Omental fat pad (tissue), 4 donors: Measurements from ENCODE around the gene ABCF1. TPM values are rescaled to one million over a fixed set of nuclear protein-coding genes. Genes with fewer than 3 reads are reported as not detected.

Experiments
- ATAC-seq: fragments of 150-250 bp; one replicate; pipeline ENCODE4 v1.9.1; 2016; ENCODE audit warnings: mild to moderate bottlenecking, moderate library complexity; ENCODE audit not compliant: low FRiP score
- DNase-seq: peaks from one replicate; pipeline ENCODE4 v3.0.0-alpha.2; 2019; ENCODE audit warnings: low spot score
- total RNA-seq, 4 donors: library from RNA; depleted of rRNA; stranded (reverse); fragments of >200 nt; gene quantifications; one replicate each; pipeline ENCODE4 v1.1.0, GENCODE V29; 2016
- TF ChIP-seq, protein P1 (sequence below), 3 donors: fragments of 450-650 bp; IDR thresholded peaks; one replicate each; pipeline ENCODE4 v1.5.1; 2016 to 2017; ENCODE audit warnings: antibody characterized with exemption in 3 of 3, mild to moderate bottlenecking in 3 of 3, moderate library complexity in 2 of 3

Gene ABCF1
- total RNA-seq, 4 donors from 2014 or later: 34.4 to 86.0 (median 51.1) TPM

DNA sequence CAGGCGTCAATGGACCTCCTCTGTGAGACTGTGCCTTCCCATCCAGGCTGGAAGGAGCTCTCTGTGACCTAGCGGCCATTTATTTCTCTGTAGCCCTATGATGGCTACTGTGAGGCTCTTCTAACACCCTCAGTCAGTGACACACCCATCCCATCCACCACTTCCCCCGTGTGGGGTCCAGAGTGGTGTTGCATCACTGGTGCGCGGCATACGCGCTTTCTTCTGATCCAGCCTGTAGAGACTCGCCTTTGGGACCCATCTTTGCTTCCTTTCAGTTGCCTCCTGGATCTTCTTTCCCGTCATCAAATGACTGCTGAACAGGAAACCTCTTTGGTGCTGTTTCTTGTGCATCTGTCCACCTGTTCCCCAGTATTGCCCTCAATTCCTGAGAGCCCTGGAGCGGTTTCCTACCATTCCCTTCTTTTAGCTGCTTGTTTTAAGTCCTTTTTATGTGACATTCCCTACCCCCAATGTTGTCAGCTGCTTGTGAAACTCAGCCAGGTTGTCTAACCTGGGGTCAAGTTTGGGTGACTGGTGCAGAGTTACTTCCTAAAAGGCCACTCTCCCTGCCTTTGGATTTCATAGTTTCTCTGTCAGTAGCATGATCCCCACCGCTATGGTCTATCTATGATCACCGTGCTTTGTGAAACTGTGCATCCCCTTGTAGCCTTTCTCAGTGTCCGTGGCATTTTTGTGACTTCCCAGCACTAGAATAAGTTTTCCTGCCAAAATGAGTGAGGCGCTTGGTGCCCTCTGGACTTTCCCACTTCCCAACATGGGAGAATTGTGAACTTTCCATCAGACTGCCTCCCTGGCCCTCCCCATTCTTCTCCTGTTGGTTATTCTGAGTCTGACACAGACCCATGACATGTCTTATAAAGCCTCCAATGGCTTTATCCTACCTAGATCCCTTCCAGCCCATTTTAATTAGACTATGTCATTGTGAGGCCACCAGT, 8.5 kb upstream of the ABCF1 start:
- TF ChIP-seq, protein P1, sequence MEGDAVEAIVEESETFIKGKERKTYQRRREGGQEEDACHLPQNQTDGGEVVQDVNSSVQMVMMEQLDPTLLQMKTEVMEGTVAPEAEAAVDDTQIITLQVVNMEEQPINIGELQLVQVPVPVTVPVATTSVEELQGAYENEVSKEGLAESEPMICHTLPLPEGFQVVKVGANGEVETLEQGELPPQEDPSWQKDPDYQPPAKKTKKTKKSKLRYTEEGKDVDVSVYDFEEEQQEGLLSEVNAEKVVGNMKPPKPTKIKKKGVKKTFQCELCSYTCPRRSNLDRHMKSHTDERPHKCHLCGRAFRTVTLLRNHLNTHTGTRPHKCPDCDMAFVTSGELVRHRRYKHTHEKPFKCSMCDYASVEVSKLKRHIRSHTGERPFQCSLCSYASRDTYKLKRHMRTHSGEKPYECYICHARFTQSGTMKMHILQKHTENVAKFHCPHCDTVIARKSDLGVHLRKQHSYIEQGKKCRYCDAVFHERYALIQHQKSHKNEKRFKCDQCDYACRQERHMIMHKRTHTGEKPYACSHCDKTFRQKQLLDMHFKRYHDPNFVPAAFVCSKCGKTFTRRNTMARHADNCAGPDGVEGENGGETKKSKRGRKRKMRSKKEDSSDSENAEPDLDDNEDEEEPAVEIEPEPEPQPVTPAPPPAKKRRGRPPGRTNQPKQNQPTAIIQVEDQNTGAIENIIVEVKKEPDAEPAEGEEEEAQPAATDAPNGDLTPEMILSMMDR (IDR thresholded peaks at IDR 0.05): no peak
- DNase-seq (no peak), ATAC-seq (no peak)

DNA sequence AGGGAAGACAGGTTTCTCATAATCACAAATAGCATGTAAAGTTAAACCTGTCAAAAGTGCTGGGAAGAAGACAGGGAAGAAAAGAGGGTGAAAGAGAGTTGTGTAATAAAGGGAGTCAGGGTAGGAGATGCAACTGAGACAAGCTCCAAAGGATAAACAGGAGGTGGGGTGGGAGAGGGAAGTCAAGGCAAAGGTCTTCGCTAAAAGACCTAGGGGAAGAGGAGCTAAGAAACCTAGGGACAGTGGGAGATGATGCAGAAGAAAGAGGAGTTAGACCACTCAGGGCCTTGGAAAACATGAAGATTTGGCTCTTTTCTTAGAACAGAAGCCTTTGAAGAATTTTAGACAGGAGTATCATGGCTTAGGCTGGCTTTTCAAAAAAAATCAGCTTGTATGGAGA, 7.1 kb upstream of the ABCF1 start:
- no peak for DNase-seq
- TF ChIP-seq, protein P1 (IDR thresholded peaks at IDR 0.05): no peak
- no peak for ATAC-seq

DNA sequence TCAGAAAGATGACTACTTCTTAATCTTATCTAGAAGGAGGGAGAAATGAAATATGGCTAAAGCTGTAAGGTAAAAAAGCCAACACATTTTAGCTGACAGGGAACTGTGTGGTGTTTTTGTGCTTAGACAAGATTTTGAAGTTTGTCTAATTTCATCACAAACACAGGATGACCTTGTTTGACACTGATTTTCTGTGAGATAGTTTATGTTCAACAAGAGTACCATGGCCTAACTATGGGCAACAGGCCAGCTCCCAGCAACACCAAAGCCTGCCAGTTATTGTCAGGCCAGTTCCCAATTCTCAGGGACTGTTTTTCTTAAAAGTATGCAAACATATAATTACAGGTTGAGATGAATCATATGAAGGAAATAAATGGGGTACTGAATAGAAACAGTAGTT, 5.5 kb upstream of the ABCF1 start:
- no peak for DNase-seq
- no peak for ATAC-seq
- TF ChIP-seq, protein P1 (IDR thresholded peaks at IDR 0.05): no peak

DNA sequence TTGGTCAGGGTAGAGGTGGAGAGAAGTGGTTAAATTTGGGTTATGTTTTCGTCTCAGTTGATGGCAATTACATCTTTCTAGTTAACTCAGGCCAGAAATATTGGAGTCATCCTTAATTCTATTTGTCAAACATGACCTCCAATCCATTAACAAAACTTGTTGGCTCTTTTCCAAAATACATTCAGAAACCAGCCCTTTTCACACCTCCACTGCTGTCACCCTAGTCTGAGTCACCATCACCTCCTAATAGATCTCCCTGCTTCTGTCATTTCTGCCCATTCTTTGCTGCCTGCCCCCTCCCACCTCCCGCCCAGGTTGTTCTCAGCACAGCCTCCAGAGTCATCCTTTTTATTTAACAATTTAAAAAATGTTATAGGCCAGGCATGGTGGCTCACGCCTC, 3.0 kb upstream of the ABCF1 start:
- TF ChIP-seq, protein P1 (IDR thresholded peaks at IDR 0.05): no peak
- DNase-seq (no peak), ATAC-seq (no peak)

DNA sequence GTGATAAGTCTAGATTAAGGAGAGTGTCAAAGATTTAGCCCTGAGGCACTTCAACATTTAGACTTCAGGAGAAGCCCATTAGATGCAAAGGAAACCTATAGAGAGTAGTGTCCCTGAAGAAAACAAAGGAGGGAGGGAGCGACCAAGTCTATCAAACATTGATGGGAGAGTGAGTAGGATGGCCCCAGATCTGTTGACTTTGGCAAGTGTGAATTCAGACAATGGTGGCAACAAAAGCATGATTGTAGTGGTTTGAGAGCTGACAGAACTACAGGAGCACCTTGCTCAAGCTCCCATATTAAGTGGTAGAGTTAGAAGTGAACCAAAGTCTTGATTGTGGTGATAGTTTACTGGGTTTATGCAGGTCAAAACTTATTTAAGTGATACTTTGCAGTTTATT, 979 bp upstream of the ABCF1 start:
- ATAC-seq (peak; percentile 3), DNase-seq (no peak)
- TF ChIP-seq, protein P1 (IDR thresholded peaks at IDR 0.05): no peak

DNA sequence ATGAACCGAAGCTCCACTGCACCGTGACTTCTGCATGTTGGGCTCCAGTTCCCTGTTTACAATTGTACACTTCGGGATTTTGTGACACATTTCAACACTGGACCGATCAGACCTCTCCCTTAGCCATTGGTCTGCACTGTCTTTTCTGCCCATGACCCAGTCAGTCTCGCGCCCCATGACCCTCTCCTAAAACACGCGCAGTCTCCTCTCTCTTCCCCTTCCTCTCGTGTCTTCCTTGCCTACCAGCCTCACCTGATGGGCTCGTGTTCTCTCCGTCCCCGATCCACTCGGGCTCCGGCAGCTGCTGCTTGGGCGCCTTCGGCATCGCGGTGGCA, 535 bp upstream of the ABCF1 start:
- ATAC-seq (peak; percentile 22), DNase-seq (no peak)
- TF ChIP-seq, protein P1 (IDR thresholded peaks at IDR 0.05): no peak

DNA sequence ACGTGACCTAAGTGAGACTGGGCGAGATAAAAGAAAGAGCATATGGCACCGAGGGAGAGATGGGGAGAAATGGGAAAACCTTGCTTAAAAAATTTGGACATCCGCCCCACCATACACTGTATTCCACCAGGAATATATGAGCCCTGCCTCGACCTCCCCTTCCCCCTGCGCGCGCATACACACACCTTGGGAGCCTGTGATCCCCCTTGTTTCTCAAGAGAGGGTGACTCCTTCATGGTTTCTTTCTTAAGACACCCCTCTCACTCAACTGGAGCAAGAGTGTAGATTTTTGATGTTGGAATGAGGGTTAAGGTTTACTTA, 480 bp downstream of the ABCF1 start:
- DNase-seq (no peak), ATAC-seq (peak; percentile 19)
- TF ChIP-seq, protein P1 (IDR thresholded peaks at IDR 0.05): no peak
